Astrocyte (in vitro differentiated cells and primary cell): Measurements from ENCODE around the gene MTARC1. TPM values are rescaled to one million over a fixed set of nuclear protein-coding genes. Genes with fewer than 3 reads are reported as not detected.

Source experiments
- DNase-seq: peaks from one replicate; pipeline ENCODE4 v3.0.0-alpha.2; 2010; ENCODE audit warnings: low read depth
- FAIRE-seq: peaks from 2 replicates; lab custom pipeline; 2011; peaks lifted over from hg19 to GRCh38; lab: Jason Lieb, UNC
- H2AFZ ChIP-seq: 2 replicates; pipeline ENCODE4 v1.6.0; 2012; ENCODE audit warnings: low read depth, low read length, inconsistent platforms
- H3K27ac ChIP-seq: 2 replicates; pipeline ENCODE4 v1.5.1; 2011; ENCODE audit warnings: low read depth, low read length, inconsistent platforms
- H3K27me3 ChIP-seq: 2 replicates; pipeline ENCODE4 v1.6.0; 2011; ENCODE audit warnings: low read length, inconsistent platforms; ENCODE audit not compliant: insufficient read depth
- H3K36me3 ChIP-seq: 2 replicates; pipeline ENCODE4 v1.5.1; 2011; ENCODE audit warnings: low read length, inconsistent platforms; ENCODE audit not compliant: insufficient read depth
- H3K4me1 ChIP-seq: 2 replicates; pipeline ENCODE4 v1.5.1; 2011; ENCODE audit warnings: low read length, inconsistent platforms; ENCODE audit not compliant: insufficient read depth
- H3K4me2 ChIP-seq: 2 replicates; pipeline ENCODE4 v1.6.0; 2012; ENCODE audit warnings: low read length, inconsistent platforms
- H3K4me3 ChIP-seq: 2 replicates; pipeline ENCODE4 v1.5.1; 2011; ENCODE audit warnings: low read depth, mild to moderate bottlenecking, low read length, inconsistent platforms; ENCODE audit not compliant: insufficient read depth
- H3K79me2 ChIP-seq: 2 replicates; pipeline ENCODE4 v1.6.0; 2012; ENCODE audit warnings: mild to moderate bottlenecking, low read length, inconsistent platforms; ENCODE audit not compliant: insufficient read depth
- H3K9ac ChIP-seq: 2 replicates; pipeline ENCODE4 v1.6.0; 2012; ENCODE audit warnings: mild to moderate bottlenecking, low read length, inconsistent platforms
- H3K9me3 ChIP-seq: 2 replicates; pipeline ENCODE4 v1.5.1; 2012; ENCODE audit warnings: low read depth, mild to moderate bottlenecking, low read length, inconsistent platforms; ENCODE audit not compliant: insufficient read depth
- H4K20me1 ChIP-seq: 2 replicates; pipeline ENCODE4 v1.6.0; 2012; ENCODE audit warnings: low read length, inconsistent platforms; ENCODE audit not compliant: insufficient read depth
- H3K27ac Mint-ChIP-seq: one replicate; pipeline ENCODE4 v1.8.0; 2021; ENCODE audit warnings: mild to moderate bottlenecking, mixed read lengths; ENCODE audit not compliant: unreplicated experiment
- H3K27me3 Mint-ChIP-seq: one replicate; pipeline ENCODE4 v1.8.0; 2021; ENCODE audit warnings: low read depth, mixed read lengths; ENCODE audit not compliant: unreplicated experiment
- H3K36me3 Mint-ChIP-seq: one replicate; pipeline ENCODE4 v1.8.0; 2021; ENCODE audit warnings: low read depth, mixed read lengths; ENCODE audit not compliant: unreplicated experiment
- H3K4me1 Mint-ChIP-seq: one replicate; pipeline ENCODE4 v1.8.0; 2021; ENCODE audit warnings: low read depth, mixed read lengths; ENCODE audit not compliant: unreplicated experiment
- H3K4me3 Mint-ChIP-seq: one replicate; pipeline ENCODE4 v1.8.0; 2021; ENCODE audit warnings: mild to moderate bottlenecking, moderate library complexity, mixed read lengths; ENCODE audit not compliant: unreplicated experiment
- H3K9me3 Mint-ChIP-seq: one replicate; pipeline ENCODE4 v1.8.0; 2021; ENCODE audit warnings: mild to moderate bottlenecking, mixed read lengths; ENCODE audit not compliant: unreplicated experiment
- CTCF ChIP-seq: IDR thresholded peaks from 2 replicates; pipeline ENCODE4 v1.5.1; 2011; ENCODE audit warnings: low read depth, mild to moderate bottlenecking, inconsistent platforms, low read length, moderate library complexity; ENCODE audit not compliant: insufficient read depth
- EZH2 ChIP-seq: IDR thresholded peaks from 2 replicates; pipeline ENCODE4 v1.6.1; 2012; ENCODE audit warnings: mild to moderate bottlenecking, low read length, inconsistent platforms; ENCODE audit not compliant: insufficient read depth
- total RNA-seq: library from RNA; stranded (reverse); gene quantifications from 2 replicates; pipeline ENCODE4 v1.2.1, GENCODE V29; 2021

MTARC1 gene
- total RNA-seq, 1 donor from 2014 or later, result 8.5 TPM

GRCh38 chr1:220817907-220818306 lies 31.2 kb downstream of the MTARC1 start:
- no peak for TF ChIP-seq EZH2
- no peak for TF ChIP-seq CTCF
- Mint-ChIP-seq H3K9me3 (no peaks in the 10 kb centered on the region), H3K4me3 (no peak overlapping the region), H3K27ac (no peak overlapping the region), H3K4me1 (peaks cover 8% of the 10 kb centered on the region), H3K36me3 (no peaks in the 10 kb centered on the region), H3K27me3 (no peaks in the 10 kb centered on the region)
- H3K9me3 ChIP-seq, result no peaks in the 10 kb centered on the region
- H3K36me3 ChIP-seq, result no peaks in the 10 kb centered on the region
- H2AFZ ChIP-seq, result no peak overlapping the region
- no peaks in the 10 kb centered on the region for H3K79me2 ChIP-seq
- H3K4me3 ChIP-seq, result no peak overlapping the region
- H3K27me3 ChIP-seq, result no peaks in the 10 kb centered on the region
- no peaks in the 10 kb centered on the region for H3K4me1 ChIP-seq
- FAIRE-seq (no peak), DNase-seq (peak; percentile 34)
- no peaks in the 10 kb centered on the region for H4K20me1 ChIP-seq
- H3K27ac ChIP-seq, result no peak overlapping the region
- no peak overlapping the region for H3K9ac ChIP-seq
- no peak overlapping the region for H3K4me2 ChIP-seq

- Mint-ChIP-seq H3K27me3 (peaks cover 2% of the 10 kb centered on the region), H3K9me3 (no peaks in the 10 kb centered on the region), H3K27ac (no peak overlapping the region), H3K4me1 (peaks cover 10% of the 10 kb centered on the region), H3K36me3 (no peaks in the 10 kb centered on the region), H3K4me3 (no peak overlapping the region)
- Histone ChIP-seq H3K4me2 (peak overlapping the region; percentile 17), H3K4me3 (no peak overlapping the region), H3K9me3 (no peaks in the 10 kb centered on the region), H2AFZ (no peak overlapping the region), H3K9ac (no peak overlapping the region), H3K27ac (no peak overlapping the region), H3K36me3 (no peaks in the 10 kb centered on the region), H4K20me1 (no peaks in the 10 kb centered on the region), H3K79me2 (no peaks in the 10 kb centered on the region), H3K27me3 (no peaks in the 10 kb centered on the region), H3K4me1 (no peaks in the 10 kb centered on the region)
- FAIRE-seq (peak; percentile 83), DNase-seq (peak; percentile 92)
- TF ChIP-seq EZH2 (no peak), CTCF (no peak)
Measured at GRCh38 chr1:220818421-220819173, 31.9 kb downstream of the MTARC1 start.

GRCh38 chr1:220819467-220820026 lies 32.8 kb downstream of the MTARC1 start:
- Histone ChIP-seq H3K9ac (no peak overlapping the region), H3K27me3 (no peaks in the 10 kb centered on the region), H3K4me1 (no peaks in the 10 kb centered on the region), H3K36me3 (no peaks in the 10 kb centered on the region), H3K27ac (no peak overlapping the region), H3K4me3 (no peak overlapping the region), H2AFZ (no peak overlapping the region), H3K4me2 (no peak overlapping the region), H4K20me1 (no peaks in the 10 kb centered on the region), H3K9me3 (no peaks in the 10 kb centered on the region), H3K79me2 (no peaks in the 10 kb centered on the region)
- DNase-seq (no peak), FAIRE-seq (no peak)
- Mint-ChIP-seq H3K27ac (no peak overlapping the region), H3K4me1 (peaks cover 15% of the 10 kb centered on the region), H3K9me3 (no peaks in the 10 kb centered on the region), H3K36me3 (no peaks in the 10 kb centered on the region), H3K27me3 (peaks cover 2% of the 10 kb centered on the region), H3K4me3 (no peak overlapping the region)
- TF ChIP-seq EZH2 (no peak), CTCF (no peak)
